ENCODE measurements around the gene SPRED2. TPM values are rescaled to one million over a fixed set of nuclear protein-coding genes. Genes with fewer than 3 reads are reported as not detected.
A peak's percentile ranks its signal among the peaks of the same experiment; 100 is the strongest.

Gene SPRED2
- polyA plus RNA-seq, 4 donors, result 38.8 to 40.7 (median 40.5) TPM

DNA sequence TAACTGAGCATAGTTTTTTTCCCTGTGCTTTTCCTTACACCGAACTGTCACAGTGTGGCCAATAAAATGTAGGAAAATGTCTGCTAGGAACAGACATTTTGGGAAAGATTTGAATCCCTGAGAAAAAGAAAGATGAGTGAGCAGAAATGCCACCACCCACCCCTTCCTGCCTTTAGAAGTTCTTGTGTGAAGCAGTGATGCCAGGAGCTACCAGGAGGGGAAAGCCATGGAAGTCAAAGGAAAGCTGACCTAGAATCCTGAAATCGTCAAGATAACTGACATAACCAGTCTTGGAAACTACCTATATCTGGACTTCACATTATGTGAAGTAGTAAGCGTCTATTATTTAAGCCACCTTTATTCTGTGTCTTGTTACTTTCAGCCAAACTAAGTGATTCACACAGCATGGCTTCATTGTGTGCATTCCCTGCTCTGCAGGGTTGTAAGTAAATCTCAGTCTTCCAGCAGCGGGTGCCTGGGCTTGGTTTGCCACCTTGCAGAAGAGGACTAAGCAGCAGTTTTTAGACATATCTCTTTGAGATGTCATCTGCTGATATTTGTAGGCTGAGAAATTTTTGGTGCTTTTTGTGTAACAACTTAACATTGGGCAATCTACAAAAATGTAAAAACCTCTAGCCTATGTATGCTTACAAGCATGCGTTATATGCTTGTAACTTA, 11.2 kb upstream of the SPRED2 start:
- DNase-seq (ENCODE audit: low read depth in 4 of 4, low spot score in 3 of 4), result no peak

DNA sequence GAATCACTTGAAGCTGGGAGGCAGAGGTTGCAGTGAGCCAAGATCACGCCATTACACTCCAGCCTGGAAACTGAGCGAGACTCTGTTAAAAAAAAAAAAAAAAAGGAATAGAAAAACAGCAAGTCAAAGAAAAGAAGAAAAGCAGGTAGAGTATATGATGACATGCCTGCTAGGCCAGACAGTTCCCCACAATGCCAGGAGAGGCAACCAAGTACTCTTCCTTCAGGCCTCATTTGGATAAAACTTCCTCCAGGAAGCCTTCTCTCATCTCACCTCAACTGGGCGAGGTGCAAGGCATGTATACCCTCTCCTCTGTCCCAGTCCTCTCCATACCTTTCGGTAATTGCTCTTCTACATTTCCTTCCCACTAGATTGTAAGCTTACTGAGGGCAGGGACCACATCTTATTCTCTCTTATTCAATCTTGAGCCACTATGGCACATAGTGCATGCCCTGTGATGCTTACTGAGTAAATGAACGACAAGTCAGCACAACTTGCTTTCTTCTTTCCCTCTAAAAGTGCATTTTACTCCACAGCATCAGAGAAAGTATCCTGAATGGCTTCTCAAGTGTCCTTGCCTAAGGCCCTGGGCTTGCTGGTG, 10.1 kb upstream of the SPRED2 start:
- DNase-seq (ENCODE audit: low read depth in 4 of 4, low spot score in 3 of 4), result no peak

DNA sequence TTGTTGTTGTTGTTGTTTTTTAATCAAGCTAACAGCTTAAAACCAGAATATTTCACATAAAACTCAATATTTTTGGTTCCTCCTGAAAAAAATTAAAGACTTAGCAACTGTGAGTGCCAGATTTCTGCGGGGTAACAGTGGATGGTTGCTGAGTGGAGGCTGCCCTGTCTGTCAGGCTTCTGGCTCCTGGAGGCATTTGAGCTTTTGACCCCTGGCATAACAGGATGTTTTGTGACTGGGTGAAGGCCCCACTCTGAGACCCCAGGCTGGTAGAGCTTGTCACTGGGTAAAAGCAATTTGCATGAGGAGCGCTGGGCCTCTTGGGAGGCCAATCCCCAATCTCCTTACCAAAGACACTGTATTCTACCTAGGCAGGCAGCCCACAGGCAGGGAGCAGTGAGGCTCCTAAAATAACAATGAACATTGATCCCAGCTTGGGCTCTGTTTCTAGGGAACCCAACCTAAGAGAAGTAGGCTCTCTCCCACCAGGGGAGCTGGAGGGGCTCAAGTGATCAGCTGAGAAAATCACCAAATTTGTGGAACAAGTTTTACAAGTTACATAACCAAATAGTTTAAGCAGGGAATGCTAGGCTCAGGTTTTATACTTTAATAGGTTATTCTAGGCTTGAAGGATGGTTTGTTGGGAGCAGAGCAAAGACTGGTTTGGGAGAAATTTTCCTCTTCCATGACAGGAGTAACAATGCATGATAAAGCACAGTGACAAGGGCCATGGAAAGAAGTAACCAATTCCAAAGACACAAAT, 5.9 kb upstream of the SPRED2 start:
- DNase-seq (ENCODE audit: low read depth in 4 of 4, low spot score in 3 of 4), result no peak

DNA sequence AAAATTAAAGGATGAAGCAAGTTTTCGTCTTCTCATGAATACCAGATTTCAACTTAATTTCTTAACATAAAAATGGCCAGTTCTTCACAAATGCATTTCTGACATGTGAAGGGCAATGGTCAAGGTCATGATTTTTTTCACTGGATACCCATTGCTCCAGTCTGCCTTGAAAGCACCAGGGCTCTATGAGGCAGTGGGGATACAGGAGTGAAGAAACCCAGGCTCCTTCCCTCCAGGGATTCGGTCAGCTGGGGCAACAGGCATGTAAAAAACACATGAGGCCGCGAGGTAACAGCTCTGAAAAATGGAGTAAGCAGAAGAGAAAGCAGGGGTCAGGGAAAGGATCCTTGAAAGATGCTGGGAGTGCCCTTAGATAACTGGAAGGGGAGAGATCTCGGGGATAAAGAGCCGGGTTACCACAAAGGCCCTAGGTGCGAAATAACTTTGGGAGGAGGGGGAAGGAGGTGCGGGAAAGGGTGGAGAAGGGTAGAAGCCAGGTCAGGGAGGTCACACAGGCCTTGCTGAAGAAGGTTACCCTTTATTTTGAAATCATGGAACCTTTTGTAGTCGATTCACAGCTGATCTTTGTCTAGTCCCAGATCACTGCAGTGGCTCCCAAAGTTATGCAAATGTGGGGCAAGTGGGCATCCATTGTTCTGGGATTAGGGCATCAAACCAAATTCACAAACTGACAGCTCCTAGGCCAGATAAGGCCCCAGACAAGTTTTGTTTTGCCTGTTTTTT, 5.2 kb upstream of the SPRED2 start:
- DNase-seq (ENCODE audit: low read depth in 4 of 4, low spot score in 3 of 4), result no peak

DNA sequence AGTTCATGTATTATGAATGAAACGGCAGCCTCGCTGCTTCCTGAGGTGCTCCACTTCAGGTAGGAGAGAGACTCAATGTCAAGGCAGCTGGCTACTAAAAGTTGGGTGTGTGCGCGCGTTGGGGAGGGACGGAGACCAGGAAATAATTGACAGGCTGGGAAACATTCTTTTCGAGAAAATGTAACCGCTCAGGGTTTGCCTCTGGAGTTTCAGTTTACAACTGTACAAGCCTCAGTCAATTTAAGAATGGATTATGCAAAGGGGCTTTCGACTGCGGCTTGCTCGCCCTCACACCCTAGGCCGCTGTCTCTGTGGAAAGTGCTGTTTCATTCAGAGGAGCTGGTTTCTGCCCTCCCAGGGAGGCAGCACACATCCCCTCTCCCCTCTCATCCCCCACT, 4.4 kb upstream of the SPRED2 start:
- DNase-seq (ENCODE audit: low read depth in 4 of 4, low spot score in 3 of 4), result peak in 1 of 4 donors; percentile 51

DNA sequence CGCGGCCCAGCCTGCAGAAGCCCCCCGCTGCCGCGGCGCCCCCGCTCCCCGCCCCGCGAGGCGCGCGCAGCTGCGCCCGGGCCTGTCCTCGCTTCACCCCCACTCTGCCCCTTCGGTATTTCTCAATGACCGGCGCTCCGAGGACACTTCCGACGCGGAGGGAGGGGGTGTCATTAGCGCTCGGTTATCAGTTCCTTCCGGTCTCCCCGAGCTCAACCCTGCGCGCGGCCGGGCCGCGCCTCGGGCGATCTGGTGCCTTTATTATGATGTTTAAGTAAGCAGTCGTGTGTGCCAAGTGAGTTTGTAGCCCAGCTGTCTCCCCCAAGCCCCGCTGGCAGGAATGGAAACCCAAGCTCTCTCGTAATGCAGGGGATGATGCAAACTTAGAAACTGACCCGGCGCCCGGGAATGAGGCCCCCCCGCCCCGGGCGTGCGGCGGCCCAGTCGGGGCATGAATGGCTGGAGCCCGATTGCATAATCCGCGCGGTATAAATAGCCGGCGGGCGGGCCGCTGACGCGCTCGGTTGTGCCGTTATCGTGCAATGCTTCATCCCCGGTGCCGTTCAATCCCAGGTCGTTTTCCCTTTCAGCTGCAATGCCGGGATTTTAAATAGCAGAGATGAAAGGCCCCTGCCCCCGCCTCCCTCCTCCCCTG, 3.9 kb upstream of the SPRED2 start:
- peak in 2 of 4 donors; percentile 59 to 60 for DNase-seq (ENCODE audit: low read depth in 4 of 4, low spot score in 3 of 4)

DNA sequence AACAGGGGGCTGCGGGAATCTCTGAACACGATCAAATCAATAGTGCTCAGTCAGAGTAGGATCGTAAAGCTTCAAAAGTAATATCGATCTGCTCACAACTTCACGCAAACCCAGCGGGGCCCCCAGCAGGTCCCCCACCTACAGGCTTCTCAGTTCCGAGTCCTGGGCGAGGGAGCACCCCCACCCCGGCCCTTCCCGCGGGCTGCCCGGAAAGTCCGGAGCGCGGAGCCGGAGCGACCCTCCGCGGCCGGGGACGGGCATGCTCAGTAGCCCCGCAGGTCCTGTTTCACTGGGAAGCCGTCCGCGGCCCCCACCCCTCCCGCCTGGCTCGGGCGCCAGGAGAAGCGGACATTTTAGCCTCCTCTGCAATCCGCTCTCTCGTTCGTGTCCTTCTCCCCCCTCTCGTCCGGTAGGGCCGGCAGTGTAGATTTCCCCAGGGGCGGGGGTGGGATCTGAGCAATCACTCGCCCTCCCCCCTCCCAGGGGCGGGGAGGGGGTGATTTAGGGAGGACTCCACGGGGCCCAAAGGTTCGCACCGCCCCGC, 3.3 kb upstream of the SPRED2 start:
- DNase-seq (ENCODE audit: low read depth in 4 of 4, low spot score in 3 of 4), result peak; percentile 78 to 82 (median 81)

DNA sequence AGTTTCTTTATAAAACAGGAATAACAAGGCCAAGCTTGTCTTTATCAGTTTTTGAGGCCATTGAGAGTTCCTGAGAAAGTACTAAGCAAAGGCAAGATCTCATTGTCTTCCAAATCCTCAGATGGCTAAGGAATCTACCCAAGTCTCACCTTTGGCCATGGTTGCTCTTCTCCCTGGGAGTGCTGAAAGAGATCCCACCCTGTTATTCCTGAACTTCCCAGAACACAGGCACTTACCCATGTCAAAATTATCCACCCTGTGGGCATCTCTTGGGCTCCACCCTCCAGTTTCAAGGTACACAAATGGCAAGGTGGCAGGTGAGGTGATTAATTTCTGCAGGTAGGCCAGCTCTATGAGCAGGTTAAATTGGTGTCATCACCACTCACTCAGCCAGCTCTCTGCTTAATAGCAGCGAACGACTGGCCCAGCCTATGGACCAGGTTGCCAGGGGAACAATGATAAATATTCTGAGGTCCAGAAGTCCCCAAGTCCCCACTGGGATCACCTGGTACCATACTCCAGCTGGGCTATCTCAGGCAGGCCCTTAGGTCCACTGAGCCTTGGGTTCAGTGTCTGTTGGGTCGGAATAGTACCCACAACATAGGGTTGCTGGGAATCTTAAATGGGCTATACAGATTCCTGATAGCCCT, 2.3 kb upstream of the SPRED2 start:
- no peak for DNase-seq (ENCODE audit: low read depth in 4 of 4, low spot score in 3 of 4)

DNA sequence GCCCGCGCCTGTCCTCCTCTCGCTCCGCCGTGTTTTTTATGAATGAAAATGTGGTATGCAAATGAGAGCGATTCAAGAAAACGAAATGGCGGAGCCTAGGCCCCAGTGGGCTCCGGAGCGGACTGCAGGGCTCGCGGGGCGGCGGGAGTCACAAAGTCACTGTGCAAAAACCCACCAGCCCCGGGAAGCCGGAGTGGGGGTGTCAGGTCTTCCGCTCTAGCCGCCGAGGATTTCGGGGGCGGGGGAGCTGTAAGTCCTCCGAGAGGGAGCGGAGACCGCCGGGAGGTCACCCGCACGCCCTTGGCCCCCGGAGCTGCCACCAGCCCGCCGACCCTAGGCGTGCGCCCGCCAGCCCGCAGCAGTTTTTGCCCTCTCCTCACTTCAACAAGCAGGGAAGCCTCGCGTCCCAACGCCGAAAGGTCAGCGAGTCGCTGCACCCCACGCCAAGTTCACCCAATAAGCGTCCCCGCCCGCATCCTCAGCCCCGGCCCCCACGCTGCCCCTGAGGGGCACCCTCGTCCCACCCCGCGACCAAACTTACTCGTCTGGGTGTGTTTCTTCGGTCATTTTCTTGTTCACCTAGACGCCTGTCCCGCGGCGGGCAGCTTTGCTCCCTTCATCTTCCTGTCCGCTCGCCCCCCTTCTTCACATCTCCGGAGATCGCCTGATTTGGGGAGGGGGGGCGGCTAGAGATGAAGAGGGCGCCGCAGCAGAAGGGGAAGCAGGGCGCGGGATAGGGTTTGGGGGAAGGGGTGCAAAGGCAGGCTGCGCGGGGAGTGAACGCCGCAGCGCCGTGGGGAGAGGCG, 775 bp downstream of the SPRED2 start:
- DNase-seq (ENCODE audit: low read depth in 4 of 4, low spot score in 3 of 4), result peak in 2 of 4 donors; percentile 40 to 45

DNA sequence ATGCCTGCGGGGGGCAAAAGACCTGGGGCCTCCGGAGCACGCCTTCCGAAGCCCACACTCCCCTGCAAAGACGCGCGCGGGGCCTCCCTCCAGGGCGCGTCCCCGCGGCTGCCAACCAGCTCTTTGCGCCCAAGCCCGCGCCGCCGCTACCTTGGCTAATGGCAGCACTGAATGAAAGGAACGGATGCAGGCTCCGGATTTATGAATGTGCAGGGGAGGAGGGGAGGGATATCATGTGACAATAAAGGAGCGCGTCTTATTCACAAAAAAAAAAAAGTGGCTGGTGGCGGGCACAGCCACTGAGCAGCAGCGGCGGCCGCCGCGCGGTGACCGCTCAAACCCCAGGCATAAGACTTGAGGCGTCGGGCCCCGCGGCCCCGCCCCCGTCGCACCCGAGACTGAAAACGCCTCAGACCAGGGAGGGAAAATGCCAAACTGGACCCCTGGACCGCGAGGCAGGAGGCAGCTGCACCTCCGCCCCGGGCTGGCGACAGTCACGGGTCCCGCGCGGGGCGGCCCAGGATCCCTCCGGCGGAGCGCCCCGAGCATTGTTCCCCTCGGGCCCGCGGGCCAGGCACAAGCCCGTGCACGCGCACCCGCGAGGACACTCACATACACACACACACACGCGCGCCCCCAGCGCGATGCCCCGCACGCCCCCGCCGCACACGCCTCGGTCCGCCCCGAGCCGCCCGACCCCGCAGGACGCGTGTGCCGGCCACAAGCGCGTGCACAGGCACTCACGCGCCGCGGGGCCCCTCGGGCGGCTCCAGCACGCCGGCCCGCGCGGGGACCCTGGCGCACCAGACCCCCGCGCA, 1.6 kb downstream of the SPRED2 start:
- DNase-seq (ENCODE audit: low read depth in 4 of 4, low spot score in 3 of 4), result peak in 1 of 4 donors; percentile 63

DNA sequence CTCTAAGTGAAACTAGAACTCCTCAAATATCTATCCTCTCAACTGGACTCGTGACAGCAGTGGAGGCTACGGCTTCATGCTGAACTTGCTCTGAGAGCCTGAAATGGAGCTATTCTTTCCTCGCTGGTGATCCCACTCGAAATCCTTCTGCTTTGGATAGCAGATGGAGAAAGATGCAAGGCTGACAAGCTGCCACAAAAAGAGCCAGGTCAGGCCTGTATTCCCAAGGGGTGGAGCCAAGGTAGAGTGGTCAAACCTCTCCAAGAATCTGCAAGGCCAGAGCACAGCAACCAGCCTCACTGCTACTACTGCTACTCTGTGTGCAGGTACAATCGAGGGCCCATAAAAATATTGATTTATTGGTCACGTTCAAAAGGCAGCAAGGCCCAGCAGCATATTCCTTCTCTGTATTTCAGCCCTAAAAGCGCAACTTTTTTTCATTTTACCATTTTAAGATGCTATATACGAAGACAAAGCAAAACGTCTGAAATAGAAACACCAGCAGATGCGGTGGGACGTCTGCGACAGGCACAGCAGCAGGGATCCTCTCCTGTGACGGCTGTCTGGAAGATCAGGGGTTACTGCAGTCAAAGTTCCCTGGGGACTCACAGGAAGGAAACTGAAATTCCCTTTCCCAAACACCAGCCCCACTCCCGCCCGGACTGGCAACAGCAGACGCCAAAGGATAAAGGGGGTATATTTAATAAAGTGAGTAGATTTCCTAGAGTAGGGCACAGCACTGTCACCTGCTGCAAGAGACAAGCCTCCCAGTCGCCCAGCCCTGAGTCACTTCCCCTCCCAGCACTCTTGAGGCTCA, 2.4 kb downstream of the SPRED2 start:
- no peak for DNase-seq (ENCODE audit: low read depth in 4 of 4, low spot score in 3 of 4)

DNA sequence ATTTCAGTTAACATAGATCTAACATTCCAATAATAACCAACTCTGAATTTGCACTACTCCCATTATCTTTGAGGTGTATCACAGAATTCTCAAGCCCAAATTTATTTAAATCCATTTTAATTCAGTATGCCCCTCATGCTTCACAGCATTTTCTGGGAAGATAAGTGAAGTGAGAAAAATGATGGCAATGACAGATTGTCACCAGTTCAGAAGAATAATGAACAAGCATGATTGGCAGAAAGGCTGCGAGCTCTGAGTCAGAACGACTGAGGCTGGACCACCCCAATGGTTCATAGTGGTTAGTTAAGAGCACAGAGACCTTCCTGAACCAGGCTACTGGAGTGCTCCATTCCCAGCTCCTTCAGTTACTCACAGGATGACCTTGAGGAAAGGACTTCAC, 4.9 kb downstream of the SPRED2 start:
- DNase-seq (ENCODE audit: low read depth in 4 of 4, low spot score in 3 of 4), result no peak

DNA sequence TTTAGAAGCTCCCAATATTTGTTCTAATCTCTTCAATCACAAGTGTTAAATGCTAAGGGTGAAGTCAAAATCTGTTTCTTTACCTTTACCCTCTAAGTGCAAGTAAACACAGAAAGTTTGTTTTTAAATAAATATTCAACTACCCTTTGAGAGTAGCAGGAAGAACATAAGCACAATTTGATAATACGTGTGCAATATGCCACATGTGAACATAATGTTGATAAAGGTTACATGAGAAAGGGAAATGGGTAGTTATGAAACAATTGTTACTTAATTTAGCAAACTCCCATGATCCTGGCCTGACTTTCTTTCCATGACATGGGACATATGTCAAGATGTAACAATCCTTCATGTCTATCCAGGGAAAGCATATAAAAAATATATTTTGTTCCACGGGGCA, 7.1 kb downstream of the SPRED2 start:
- DNase-seq (ENCODE audit: low read depth in 4 of 4, low spot score in 3 of 4), result no peak

DNA sequence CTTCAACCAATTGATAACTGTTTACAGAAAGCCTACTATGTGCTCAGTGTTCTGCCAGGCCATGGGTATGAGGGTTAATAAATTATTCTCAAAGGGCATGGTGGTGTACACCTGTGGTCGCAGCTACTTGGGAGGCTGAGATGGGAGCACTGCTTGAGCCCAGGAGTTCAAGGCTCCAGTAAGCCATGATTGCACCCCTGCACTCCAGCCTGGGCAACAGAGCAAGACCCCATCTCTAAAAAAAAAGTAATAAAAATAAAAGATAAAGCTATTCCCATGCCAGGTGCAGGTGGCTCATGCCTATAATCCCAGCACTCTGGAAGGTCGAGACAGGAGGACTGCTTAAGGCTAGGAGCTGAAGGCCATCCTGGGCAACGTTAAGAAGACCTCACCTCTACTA, 8.0 kb downstream of the SPRED2 start:
- DNase-seq (ENCODE audit: low read depth in 4 of 4, low spot score in 3 of 4), result no peak

DNA sequence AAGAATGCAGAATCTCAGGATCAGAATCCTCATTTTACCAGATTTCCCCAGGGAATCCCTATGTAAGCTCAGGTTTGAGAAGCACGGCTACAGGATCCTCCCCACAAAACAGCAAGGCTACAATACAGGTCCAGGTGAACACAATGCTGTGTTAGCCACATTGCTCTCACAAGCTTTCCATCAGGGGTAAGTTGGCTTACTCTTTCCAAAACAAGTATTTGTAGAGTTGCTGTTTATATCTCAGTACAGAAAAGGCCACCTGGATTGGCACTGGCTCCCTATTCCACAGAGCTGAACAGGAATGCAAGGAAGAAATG, 11.0 kb downstream of the SPRED2 start:
- DNase-seq (ENCODE audit: low read depth in 4 of 4, low spot score in 3 of 4), result no peak

DNA sequence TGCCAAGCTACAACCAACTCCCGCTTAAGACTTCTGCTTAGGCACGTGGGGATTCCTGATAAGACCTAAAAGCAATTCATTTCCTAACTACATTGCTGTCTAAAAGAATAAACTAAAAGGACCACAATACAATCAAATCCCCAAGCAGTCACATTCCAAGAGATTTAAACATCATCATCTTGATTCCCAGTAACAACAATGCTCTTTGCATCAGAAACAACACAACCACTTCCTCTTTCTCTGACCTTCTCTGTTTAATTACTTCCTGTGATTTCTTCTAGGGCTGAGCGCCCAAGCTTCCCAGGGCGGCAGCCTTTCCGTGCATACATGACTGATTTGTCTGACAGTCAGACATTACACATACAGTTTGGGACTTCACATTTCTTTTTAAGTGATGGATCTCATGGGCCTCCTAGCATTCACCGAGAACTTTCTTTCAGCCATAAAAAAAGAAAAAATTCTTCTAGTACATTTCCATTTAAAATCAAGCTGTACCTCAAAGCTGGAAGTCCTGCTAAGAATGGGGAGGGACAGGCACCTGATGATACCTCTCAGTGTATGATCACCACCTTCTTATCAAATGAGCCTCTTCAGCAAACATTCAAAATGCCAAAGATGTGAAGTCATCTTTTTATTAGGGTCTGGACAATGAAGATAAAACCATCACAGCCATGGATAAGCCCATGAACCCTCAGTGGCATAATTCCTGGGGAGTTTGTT, 11.5 kb downstream of the SPRED2 start:
- DNase-seq (ENCODE audit: low read depth in 4 of 4, low spot score in 3 of 4), result no peak
